ENCODE results near the gene HNRNPAB. TPM values are rescaled to one million over a fixed set of nuclear protein-coding genes. Genes with fewer than 3 reads are reported as not detected.

Gene HNRNPAB
- total RNA-seq, 1 experiment from 2014 or later = 408 TPM

DNA sequence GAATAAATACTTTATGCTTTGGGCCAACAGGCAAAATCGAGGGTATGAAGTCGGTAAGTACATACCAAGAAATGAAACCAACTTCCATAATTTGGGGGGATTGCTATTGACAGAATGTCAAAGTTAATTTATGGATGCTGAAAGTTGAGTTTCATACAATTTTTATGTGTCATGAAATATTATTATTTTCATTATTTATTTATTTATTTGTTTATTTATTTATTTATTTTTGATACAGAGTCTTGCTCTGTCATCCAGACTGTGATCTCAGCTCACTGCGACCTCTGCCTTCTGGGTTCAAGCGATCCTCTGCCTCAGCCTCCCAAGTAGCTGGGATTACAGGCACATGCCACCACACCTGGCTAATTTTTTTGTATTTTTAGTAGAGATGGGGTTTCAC is 12.7 kb upstream of the HNRNPAB start:
- no peak overlapping the region for H3K4me3 ChIP-seq (ENCODE audit: low read depth, low read length, poor library complexity, severe bottlenecking)
- TF ChIP-seq, protein P1, sequence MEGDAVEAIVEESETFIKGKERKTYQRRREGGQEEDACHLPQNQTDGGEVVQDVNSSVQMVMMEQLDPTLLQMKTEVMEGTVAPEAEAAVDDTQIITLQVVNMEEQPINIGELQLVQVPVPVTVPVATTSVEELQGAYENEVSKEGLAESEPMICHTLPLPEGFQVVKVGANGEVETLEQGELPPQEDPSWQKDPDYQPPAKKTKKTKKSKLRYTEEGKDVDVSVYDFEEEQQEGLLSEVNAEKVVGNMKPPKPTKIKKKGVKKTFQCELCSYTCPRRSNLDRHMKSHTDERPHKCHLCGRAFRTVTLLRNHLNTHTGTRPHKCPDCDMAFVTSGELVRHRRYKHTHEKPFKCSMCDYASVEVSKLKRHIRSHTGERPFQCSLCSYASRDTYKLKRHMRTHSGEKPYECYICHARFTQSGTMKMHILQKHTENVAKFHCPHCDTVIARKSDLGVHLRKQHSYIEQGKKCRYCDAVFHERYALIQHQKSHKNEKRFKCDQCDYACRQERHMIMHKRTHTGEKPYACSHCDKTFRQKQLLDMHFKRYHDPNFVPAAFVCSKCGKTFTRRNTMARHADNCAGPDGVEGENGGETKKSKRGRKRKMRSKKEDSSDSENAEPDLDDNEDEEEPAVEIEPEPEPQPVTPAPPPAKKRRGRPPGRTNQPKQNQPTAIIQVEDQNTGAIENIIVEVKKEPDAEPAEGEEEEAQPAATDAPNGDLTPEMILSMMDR (conservative IDR thresholded peaks at IDR 0.05; ENCODE audit: low read depth, low read length) = no peak
- no peak for TF ChIP-seq EZH2 (IDR thresholded peaks at IDR 0.05; ENCODE audit: borderline replicate concordance, low read depth, low read length, poor library complexity, severe bottlenecking)
- no peak for DNase-seq (ENCODE audit: low spot score)
- no peaks in the 10 kb centered on the region for H3K27me3 ChIP-seq (replicated peaks; ENCODE audit: insufficient read depth, low read depth, low read length, poor library complexity)
- no TSS peak for BruUV-seq (replicated peaks)
- intact Hi-C loops (cut with micrococcal nuclease; ENCODE audit: unreplicated experiment) = no loop called here
- H3K27ac ChIP-seq (ENCODE audit: low read depth, low read length, poor library complexity, severe bottlenecking) = no peak overlapping the region
- ChIA-PET POLR2A (ENCODE audit: low non-redundant PET) (no interaction called here), CTCF (no interaction called here)
- H3K4me1 ChIP-seq (ENCODE audit: insufficient read depth, low read length, poor library complexity, severe bottlenecking) = no peaks in the 10 kb centered on the region
- H3K36me3 ChIP-seq (ENCODE audit: insufficient read depth, low read length, poor library complexity, severe bottlenecking) = no peaks in the 10 kb centered on the region
- H3K9me3 ChIP-seq (ENCODE audit: low read depth, low read length, poor library complexity, severe bottlenecking) = no peaks in the 10 kb centered on the region

DNA sequence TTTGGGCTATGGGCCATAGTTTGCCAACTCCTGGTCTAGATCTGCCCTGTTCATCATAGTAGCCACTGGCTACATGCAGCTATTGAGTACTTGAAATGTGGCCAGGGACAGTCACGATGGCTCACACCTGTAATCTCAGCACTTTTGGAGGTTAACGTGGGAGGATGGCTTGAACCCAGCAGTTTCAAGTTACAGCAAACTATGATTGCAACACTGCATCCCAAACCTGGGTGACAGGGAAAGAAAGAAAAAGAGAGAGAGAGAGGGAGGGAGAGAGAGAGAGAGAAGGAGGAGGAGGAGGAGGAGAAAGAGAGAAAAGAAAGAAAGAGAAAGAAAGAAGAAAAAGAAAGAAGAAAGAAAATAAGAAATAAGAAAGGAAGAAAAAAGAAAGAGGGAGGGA is 12.1 kb upstream of the HNRNPAB start:
- intact Hi-C loops (cut with micrococcal nuclease; ENCODE audit: unreplicated experiment) = no loop called here
- no peak for DNase-seq (ENCODE audit: low spot score)
- Histone ChIP-seq H3K9me3 (ENCODE audit: low read depth, low read length, poor library complexity, severe bottlenecking) (no peaks in the 10 kb centered on the region), H3K27me3 (replicated peaks; ENCODE audit: insufficient read depth, low read depth, low read length, poor library complexity) (no peaks in the 10 kb centered on the region), H3K4me3 (ENCODE audit: low read depth, low read length, poor library complexity, severe bottlenecking) (no peak overlapping the region), H3K27ac (ENCODE audit: low read depth, low read length, poor library complexity, severe bottlenecking) (no peak overlapping the region), H3K36me3 (ENCODE audit: insufficient read depth, low read length, poor library complexity, severe bottlenecking) (no peaks in the 10 kb centered on the region), H3K4me1 (ENCODE audit: insufficient read depth, low read length, poor library complexity, severe bottlenecking) (no peaks in the 10 kb centered on the region)
- CTCF ChIA-PET = no interaction called here
- TF ChIP-seq EZH2 (IDR thresholded peaks at IDR 0.05; ENCODE audit: borderline replicate concordance, low read depth, low read length, poor library complexity, severe bottlenecking) = no peak
- TF ChIP-seq, protein P1 (conservative IDR thresholded peaks at IDR 0.05; ENCODE audit: low read depth, low read length) = no peak
- POLR2A ChIA-PET (ENCODE audit: low non-redundant PET) = no interaction called here
- BruUV-seq (replicated peaks) = no TSS peak

DNA sequence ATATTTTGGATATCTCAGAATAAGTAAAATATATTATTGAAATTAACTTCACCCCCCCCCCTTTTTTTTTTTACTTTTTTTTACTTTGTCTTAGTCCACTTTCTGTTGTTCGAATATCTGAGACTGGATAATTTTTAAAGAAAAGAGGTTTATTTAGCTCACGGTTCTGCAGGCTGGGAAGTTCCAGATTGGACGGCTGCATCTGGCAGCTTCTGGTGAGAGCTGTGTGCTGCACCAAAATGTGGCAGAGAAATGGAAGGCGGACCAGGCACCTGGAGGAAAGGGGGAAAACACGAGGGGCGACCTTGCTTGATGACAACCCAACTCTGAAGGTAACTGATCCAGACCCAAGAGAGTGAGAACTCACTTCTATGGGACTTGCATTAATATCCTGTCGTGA is 11.5 kb upstream of the HNRNPAB start:
- TF ChIP-seq, protein P1 (conservative IDR thresholded peaks at IDR 0.05; ENCODE audit: low read depth, low read length) = no peak
- no peak for TF ChIP-seq EZH2 (IDR thresholded peaks at IDR 0.05; ENCODE audit: borderline replicate concordance, low read depth, low read length, poor library complexity, severe bottlenecking)
- POLR2A ChIA-PET (ENCODE audit: low non-redundant PET) = no interaction called here
- CTCF ChIA-PET = interaction anchor here (0.6 kb wide), 1 partner anchor 25 kb away, joined by 6 read pairs; no protein-coding TSS in a partner anchor

More for the DNA sequence above, 11.5 kb upstream of the HNRNPAB start:
- no TSS peak for BruUV-seq (replicated peaks)
- H3K4me3 ChIP-seq (ENCODE audit: low read depth, low read length, poor library complexity, severe bottlenecking) = no peak overlapping the region
- H3K27ac ChIP-seq (ENCODE audit: low read depth, low read length, poor library complexity, severe bottlenecking) = no peak overlapping the region
- no peaks in the 10 kb centered on the region for H3K4me1 ChIP-seq (ENCODE audit: insufficient read depth, low read length, poor library complexity, severe bottlenecking)
- no peaks in the 10 kb centered on the region for H3K36me3 ChIP-seq (ENCODE audit: insufficient read depth, low read length, poor library complexity, severe bottlenecking)
- DNase-seq (ENCODE audit: low spot score) = no peak
- H3K27me3 ChIP-seq (replicated peaks; ENCODE audit: insufficient read depth, low read depth, low read length, poor library complexity) = no peaks in the 10 kb centered on the region
- H3K9me3 ChIP-seq (ENCODE audit: low read depth, low read length, poor library complexity, severe bottlenecking) = no peaks in the 10 kb centered on the region
- intact Hi-C loops (cut with micrococcal nuclease; ENCODE audit: unreplicated experiment) = no loop called here

Measured in A673 (cell line).